Activated naive CD8-positive, alpha-beta T cell treated with anti-CD3 and anti-CD28 coated beads, Interleukin-2, amount 50 U/mL, for 16 hours (primary cell): ENCODE measurements around the gene NCAN.
"Not testable (repeated sequence)": the region's sequence is repeated elsewhere in the genome, so short reads cannot be mapped to it uniquely, and the experiment has no call there.

Source experiments
- DNase-seq: peaks from one replicate; pipeline ENCODE4 v3.0.0-alpha.2; 2020; ENCODE audit warnings: low read depth, low spot score

NCAN gene

DNA sequence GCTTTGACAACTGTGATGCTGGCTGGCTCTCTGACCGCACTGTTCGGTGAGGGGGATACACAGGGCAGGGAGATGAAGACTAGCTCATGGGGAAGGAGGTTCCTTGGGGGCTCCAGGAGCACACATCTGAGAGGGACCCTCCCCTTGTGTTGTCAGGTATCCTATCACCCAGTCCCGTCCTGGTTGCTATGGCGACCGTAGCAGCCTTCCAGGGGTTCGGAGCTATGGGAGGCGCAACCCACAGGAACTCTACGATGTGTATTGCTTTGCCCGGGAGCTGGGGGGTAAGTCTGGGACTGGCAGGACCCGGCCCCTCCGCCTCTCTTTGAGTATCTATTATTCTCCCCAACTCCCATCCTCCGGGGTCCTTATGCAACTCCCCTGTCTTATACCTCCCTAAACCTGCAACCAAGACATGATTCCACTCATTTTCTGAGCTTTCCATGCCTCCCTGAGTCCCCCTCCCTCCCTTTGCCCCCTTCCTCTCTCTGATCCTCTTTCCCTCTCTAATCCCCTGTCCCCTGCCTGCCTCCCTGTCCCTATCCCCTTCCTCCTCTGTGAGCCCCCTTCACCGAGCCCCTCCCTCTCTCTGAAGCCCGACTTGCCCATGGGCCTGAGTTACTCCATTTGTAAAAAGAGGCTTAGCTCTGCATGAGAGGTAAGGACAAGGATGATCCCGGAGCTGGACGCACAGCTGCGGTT lies 12.5 kb downstream of the NCAN start:
- no peak for DNase-seq

GRCh38 chr19:19224852-19225494 lies 13.2 kb downstream of the NCAN start:
- peak; percentile 40 for DNase-seq

DNA sequence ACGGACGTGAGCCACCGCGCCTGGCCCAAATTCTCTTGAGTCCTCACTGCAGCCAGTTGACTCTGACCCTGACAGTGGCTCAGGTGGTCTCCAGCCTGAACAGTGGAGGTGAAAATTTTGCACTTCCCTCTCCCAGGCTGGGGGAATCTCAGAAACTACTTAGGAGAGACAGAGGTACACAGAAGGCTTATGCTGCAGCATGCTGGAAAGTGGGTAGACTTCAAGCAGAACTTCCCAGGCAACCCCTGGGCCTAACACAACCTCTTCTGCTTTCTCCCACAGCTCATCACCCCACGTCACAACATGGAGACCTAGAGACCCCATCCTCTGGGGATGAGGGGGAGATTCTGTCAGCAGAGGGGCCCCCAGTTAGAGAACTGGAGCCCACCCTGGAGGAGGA lies 14.4 kb downstream of the NCAN start:
- DNase-seq = no peak

GRCh38 chr19:19226663-19227062 lies 14.9 kb downstream of the NCAN start:
- DNase-seq = no peak

- no peak for DNase-seq
Measured at GRCh38 chr19:19227217-19227616, 15.5 kb downstream of the NCAN start.

GRCh38 chr19:19229701-19230100 lies 17.9 kb downstream of the NCAN start:
- DNase-seq = no peak

- DNase-seq = no peak
Measured at GRCh38 chr19:19230999-19231398, 19.2 kb downstream of the NCAN start.

GRCh38 chr19:19232261-19232721 lies 20.5 kb downstream of the NCAN start:
- no peak for DNase-seq

GRCh38 chr19:19234220-19234816 lies 22.6 kb downstream of the NCAN start:
- DNase-seq = no peak

GRCh38 chr19:19236173-19236572 lies 24.4 kb downstream of the NCAN start:
- no peak for DNase-seq

DNA sequence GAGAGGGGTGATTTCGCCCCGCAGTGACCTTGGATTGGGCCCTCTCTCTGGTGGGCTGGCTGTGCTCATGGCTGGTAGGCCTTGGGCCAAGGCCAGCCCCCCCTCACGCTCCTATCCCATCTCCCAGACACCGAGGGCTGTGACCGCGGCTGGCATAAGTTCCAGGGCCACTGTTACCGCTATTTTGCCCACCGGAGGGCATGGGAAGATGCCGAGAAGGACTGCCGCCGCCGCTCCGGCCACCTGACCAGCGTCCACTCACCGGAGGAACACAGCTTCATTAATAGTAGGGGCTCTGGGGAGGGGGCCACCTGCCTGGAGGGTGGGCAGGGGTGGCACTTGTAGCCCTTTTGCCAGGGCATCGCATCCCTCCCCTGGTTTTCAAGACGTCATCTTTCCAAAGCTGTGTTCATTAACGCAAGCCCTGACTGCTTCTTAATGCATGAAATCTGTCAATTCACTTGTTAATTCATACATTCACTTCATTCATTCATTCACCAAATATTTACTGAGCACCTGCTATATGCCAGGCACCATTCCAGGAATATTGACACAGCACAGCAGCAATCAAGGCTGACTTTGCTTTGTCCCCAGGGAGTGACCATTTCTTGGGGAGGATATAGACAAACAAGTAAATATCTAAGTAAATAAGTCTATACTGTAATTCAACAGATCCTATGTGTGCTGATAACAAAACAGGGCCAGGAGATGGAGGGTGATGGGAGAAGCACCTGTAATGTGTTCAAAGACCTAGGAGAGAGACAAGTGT lies 26.6 kb downstream of the NCAN start:
- no peak for DNase-seq

GRCh38 chr19:19239675-19240074 lies 27.9 kb downstream of the NCAN start:
- no peak for DNase-seq

GRCh38 chr19:19240476-19240875 lies 28.7 kb downstream of the NCAN start:
- DNase-seq = no peak

GRCh38 chr19:19250196-19250801 lies 38.5 kb downstream of the NCAN start:
- DNase-seq = no peak

GRCh38 chr19:19253409-19253808 lies 41.7 kb downstream of the NCAN start:
- DNase-seq = not testable (repeated sequence)

- DNase-seq = no peak
Measured at GRCh38 chr19:19256072-19256969, 44.6 kb downstream of the NCAN start.

DNA sequence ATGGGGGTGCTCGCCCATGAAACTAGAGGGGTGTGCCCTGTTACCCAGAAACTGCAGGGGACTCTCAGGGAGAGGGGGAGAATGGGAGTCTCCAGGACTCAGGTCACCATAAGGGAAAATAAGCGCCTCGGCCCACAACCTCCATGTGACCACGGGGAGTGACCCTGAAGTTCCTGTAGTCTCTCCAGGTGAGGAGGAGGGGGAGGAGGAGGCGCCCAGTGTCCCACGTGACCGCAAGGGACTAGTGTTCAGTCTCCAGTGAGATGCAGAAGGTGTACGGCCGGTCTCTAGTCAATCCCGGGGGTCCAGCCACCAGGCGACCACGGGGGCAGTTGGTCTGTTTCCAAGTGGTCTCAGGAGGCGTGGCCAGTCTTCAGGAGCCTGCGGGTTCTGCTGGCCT lies 45.4 kb downstream of the NCAN start:
- no peak for DNase-seq

GRCh38 chr19:19257836-19258588 lies 46.3 kb downstream of the NCAN start:
- DNase-seq = no peak

GRCh38 chr19:19258589-19259338 lies 47.0 kb downstream of the NCAN start:
- DNase-seq = no peak
